Suprapubic skin (tissue), 4 donors: ENCODE results near the gene TMEM167B. TPM values are rescaled to one million over a fixed set of nuclear protein-coding genes. Genes with fewer than 3 reads are reported as not detected.

ENCODE experiments used
- DNase-seq, 2 donors: peaks; one replicate each; pipeline ENCODE4 v3.0.0-alpha.2; 2019; ENCODE audit warnings: low spot score in 2 of 2
- H3K27ac ChIP-seq: fragments of 200-600 bp; sonication (generic); one replicate; pipeline ENCODE4 v1.5.1; 2019
- H3K27me3 ChIP-seq: fragments of 200-600 bp; sonication (generic); one replicate; pipeline ENCODE4 v1.5.1; 2019
- H3K36me3 ChIP-seq: fragments of 200-600 bp; sonication (generic); one replicate; pipeline ENCODE4 v1.5.1; 2019
- H3K4me1 ChIP-seq: fragments of 200-600 bp; sonication (generic); one replicate; pipeline ENCODE4 v1.5.1; 2019
- H3K4me3 ChIP-seq: fragments of 200-600 bp; sonication (generic); one replicate; pipeline ENCODE4 v1.5.1; 2019; ENCODE audit warnings: mild to moderate bottlenecking
- H3K9me3 ChIP-seq: fragments of 200-600 bp; sonication (generic); one replicate; pipeline ENCODE4 v1.5.1; 2019
- CTCF ChIP-seq, 2 donors: fragments of 200-600 bp in 1 of 2; fragments of 450-650 bp in 1 of 2; sonication (generic) in 1 of 2; IDR thresholded peaks; one replicate each; pipeline ENCODE4 v1.5.1; 2016 to 2019; ENCODE audit warnings: antibody characterized with exemption in 2 of 2, mild to moderate bottlenecking in 1 of 2, moderate library complexity in 1 of 2
- EP300 ChIP-seq: sonication (generic); formaldehyde crosslinking; IDR thresholded peaks from one replicate; pipeline ENCODE4 v1.6.1; 2017; ENCODE audit warnings: antibody characterized with exemption
- POLR2A ChIP-seq, 2 donors: fragments of 450-650 bp; IDR thresholded peaks; one replicate each; pipeline ENCODE4 v1.6.1; 2017; ENCODE audit warnings: antibody characterized with exemption in 2 of 2, mild to moderate bottlenecking in 2 of 2, moderate library complexity in 2 of 2
- POLR2AphosphoS5 ChIP-seq, 3 donors: sonication (generic); formaldehyde crosslinking; IDR thresholded peaks; one replicate each; pipeline ENCODE4 v1.6.1; 2017; ENCODE audit warnings: antibody characterized with exemption in 3 of 3
- WGBS: methylation state at CpG from one replicate; pipeline ENCODE4 v1.1.5; 2018; 5-methylcytosine and 5-hydroxymethylcytosine counted together
- total RNA-seq, 4 donors: library from RNA; depleted of rRNA; stranded (reverse); fragments of >200 nt; gene quantifications; one replicate each; pipeline ENCODE4 v1.1.0, GENCODE V29; 2016

TMEM167B gene
- total RNA-seq, 4 donors from 2014 or later: 28.2 to 35.1 (median 31.0) TPM

DNA sequence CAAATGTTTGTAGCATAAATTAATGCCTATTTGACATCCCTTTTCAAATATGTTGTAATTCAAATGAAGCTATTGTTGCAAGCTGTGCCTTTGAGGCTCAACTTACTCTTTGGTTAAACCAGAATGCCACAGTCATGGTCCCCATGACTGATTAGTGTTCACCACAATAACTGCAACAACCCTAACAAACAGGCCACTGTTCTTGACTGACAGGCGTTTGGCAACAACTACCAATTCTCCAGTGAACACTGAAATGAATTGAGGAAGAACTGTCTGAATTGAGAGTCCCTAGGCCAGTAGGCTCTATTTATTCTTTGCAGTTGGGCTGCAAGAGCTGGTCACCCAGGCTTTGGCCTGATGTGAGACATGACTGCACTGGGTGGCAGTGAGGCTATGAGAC, 6.6 kb upstream of the TMEM167B start:
- Histone ChIP-seq H3K27ac (no peak overlapping the region), H3K27me3 (no peaks in the 10 kb centered on the region), H3K4me1 (peaks cover 19% of the 10 kb centered on the region), H3K36me3 (no peaks in the 10 kb centered on the region), H3K9me3 (no peaks in the 10 kb centered on the region), H3K4me3 (no peak overlapping the region)
- 38% methylated on average over 1 of the region's 1 CpG for WGBS
- DNase-seq: no peak
- no peak for TF ChIP-seq POLR2AphosphoS5 (IDR thresholded peaks at IDR 0.05)
- no peak for TF ChIP-seq CTCF (IDR thresholded peaks at IDR 0.05)
- TF ChIP-seq EP300: no peak
- no peak for TF ChIP-seq POLR2A (IDR thresholded peaks at IDR 0.05)

- H3K4me1 ChIP-seq: peaks cover 20% of the 10 kb centered on the region
- no peaks in the 10 kb centered on the region for H3K27me3 ChIP-seq
- H3K36me3 ChIP-seq: no peaks in the 10 kb centered on the region
- DNase-seq: no peak
- TF ChIP-seq POLR2AphosphoS5 (IDR thresholded peaks at IDR 0.05): no peak
- no peak for TF ChIP-seq POLR2A (IDR thresholded peaks at IDR 0.05)
- TF ChIP-seq EP300: no peak
- no peak for TF ChIP-seq CTCF (IDR thresholded peaks at IDR 0.05)
- no peak overlapping the region for H3K4me3 ChIP-seq
- WGBS: 80% methylated on average over 13 of the region's 13 CpGs
- no peak overlapping the region for H3K27ac ChIP-seq
- no peaks in the 10 kb centered on the region for H3K9me3 ChIP-seq
These were observed 5.7 kb upstream of the TMEM167B start for GRCh38 chr1:109084563-109085517.

- Histone ChIP-seq H3K4me3 (peak overlapping the region; percentile 75), H3K27me3 (no peaks in the 10 kb centered on the region), H3K36me3 (peaks cover 15% of the 10 kb centered on the region), H3K9me3 (no peaks in the 10 kb centered on the region), H3K27ac (peak overlapping the region; percentile 95), H3K4me1 (peaks cover 32% of the 10 kb centered on the region)
- TF ChIP-seq POLR2AphosphoS5 (IDR thresholded peaks at IDR 0.05) (no peak), CTCF (IDR thresholded peaks at IDR 0.05) (peak; percentile 19 to 62), POLR2A (IDR thresholded peaks at IDR 0.05) (no peak)
- 66% methylated on average over 31 of the region's 31 CpGs for WGBS
- DNase-seq: no peak
These were observed 1.1 kb upstream of the TMEM167B start for GRCh38 chr1:109089242-109090015.

GRCh38 chr1:109091078-109091838, 694 bp downstream of the TMEM167B start:
- no peak for DNase-seq
- Histone ChIP-seq H3K27me3 (no peaks in the 10 kb centered on the region), H3K27ac (peak overlapping the region; percentile 95), H3K4me3 (peak overlapping the region; percentile 75), H3K9me3 (no peaks in the 10 kb centered on the region), H3K4me1 (peaks cover 45% of the 10 kb centered on the region), H3K36me3 (peaks cover 19% of the 10 kb centered on the region)
- TF ChIP-seq POLR2AphosphoS5 (IDR thresholded peaks at IDR 0.05) (no peak), CTCF (IDR thresholded peaks at IDR 0.05) (no peak), EP300 (no peak), POLR2A (IDR thresholded peaks at IDR 0.05) (no peak)
- under 1% methylated on average over 13 of the region's 13 CpGs for WGBS
